Nephron progenitor cell (in vitro differentiated cells): ENCODE data around the gene TNPO3.
"Not testable (repeated sequence)": the region's sequence is repeated elsewhere in the genome, so short reads cannot be mapped to it uniquely, and the experiment has no call there.

ENCODE experiments used
- DNase-seq: peaks from one replicate; pipeline ENCODE4 v3.0.0; 2021
- H3K27ac Mint-ChIP-seq: 2 replicates; pipeline ENCODE4 v1.8.0; 2021; ENCODE audit warnings: mild to moderate bottlenecking, moderate library complexity, mixed read lengths
- H3K27me3 Mint-ChIP-seq: 2 replicates; pipeline ENCODE4 v1.8.0; 2021; ENCODE audit warnings: mild to moderate bottlenecking, low read depth, mixed read lengths; ENCODE audit not compliant: poor library complexity
- H3K36me3 Mint-ChIP-seq: 2 replicates; pipeline ENCODE4 v1.8.0; 2021; ENCODE audit warnings: low read depth, mixed read lengths
- H3K4me1 Mint-ChIP-seq: 2 replicates; pipeline ENCODE4 v1.8.0; 2021; ENCODE audit warnings: mixed read lengths
- H3K4me3 Mint-ChIP-seq: 2 replicates; pipeline ENCODE4 v1.8.0; 2021; ENCODE audit warnings: mild to moderate bottlenecking, moderate library complexity, mixed read lengths
- H3K9me3 Mint-ChIP-seq: 2 replicates; pipeline ENCODE4 v1.8.0; 2021; ENCODE audit warnings: mild to moderate bottlenecking, moderate library complexity, mixed read lengths
- CTCF ChIP-seq: fragments of 200-600 bp; sonication (generic); IDR thresholded peaks from 2 replicates; pipeline ENCODE4 v1.5.0; 2021; ENCODE audit warnings: antibody characterized with exemption

TNPO3 gene

DNA sequence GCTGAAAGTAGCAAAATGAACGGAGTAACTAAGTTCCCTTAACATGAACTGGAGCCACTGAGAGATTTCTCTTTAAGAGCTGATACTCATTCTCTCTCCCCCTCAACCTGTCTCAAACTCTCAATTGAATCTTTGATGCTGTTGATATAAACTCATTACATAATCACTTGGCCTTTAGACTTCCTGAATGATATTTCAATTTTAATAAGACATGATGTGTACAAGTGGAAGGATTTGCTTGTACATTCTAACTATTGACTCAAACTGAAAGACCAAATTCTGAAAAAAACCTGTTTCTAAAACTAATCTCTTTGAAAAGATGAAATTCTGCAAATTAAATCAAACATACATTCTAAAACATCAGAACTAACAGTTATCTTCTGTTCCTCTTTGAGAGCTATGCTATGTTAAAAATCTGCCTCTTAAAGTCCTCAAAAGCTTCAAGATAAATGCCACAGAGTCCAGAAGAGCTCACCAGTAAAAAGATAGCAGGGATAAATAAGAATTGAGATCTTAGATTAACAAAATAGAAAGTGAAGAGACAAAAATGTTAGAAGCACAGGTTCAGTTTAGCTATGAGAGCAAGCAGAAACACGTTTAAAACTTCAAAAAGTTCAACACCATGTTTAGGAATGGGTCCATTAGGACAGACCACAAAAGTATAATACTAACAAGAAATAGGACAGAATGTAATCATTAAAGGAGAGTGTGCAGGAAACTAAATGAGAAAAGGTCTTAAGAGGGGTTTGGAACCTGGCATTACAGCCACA, 46.1 kb downstream of the TNPO3 start:
- H3K4me1 Mint-ChIP-seq = no peaks in the 10 kb centered on the region
- DNase-seq = no peak

DNA sequence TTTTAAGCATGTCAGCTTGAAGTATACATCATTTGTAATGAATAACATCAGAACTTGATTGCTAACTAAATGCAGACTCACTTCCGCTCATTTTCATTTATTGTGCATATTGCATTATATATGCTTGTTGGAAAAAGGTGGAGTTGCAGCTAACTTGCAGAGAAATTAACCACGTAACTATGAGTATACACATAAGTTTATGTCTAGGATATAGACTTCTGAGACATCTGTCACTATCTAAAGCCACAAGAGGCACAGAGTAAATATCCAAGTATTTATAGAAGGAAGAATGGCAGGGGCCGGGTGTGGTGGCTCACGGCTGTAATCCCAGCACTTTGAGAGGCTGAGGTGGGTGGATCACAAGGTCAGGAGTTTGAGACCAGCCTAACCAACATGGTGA, 47.3 kb downstream of the TNPO3 start:
- no peaks in the 10 kb centered on the region for H3K27me3 Mint-ChIP-seq
- peaks cover 59% of the 10 kb centered on the region for H3K36me3 Mint-ChIP-seq
- no peaks in the 10 kb centered on the region for H3K9me3 Mint-ChIP-seq
- no peak for DNase-seq
- H3K4me3 Mint-ChIP-seq = no peak overlapping the region
- H3K4me1 Mint-ChIP-seq = no peaks in the 10 kb centered on the region
- H3K27ac Mint-ChIP-seq = peak overlapping the region; percentile 90
- no peak for TF ChIP-seq CTCF

More for the DNA sequence above, 46.1 kb downstream of the TNPO3 start:
- H3K9me3 Mint-ChIP-seq = no peaks in the 10 kb centered on the region
- TF ChIP-seq CTCF = no peak
- peaks cover 65% of the 10 kb centered on the region for H3K36me3 Mint-ChIP-seq
- no peaks in the 10 kb centered on the region for H3K27me3 Mint-ChIP-seq
- H3K27ac Mint-ChIP-seq = peak overlapping the region; percentile 1
- no peak overlapping the region for H3K4me3 Mint-ChIP-seq

- no peaks in the 10 kb centered on the region for H3K9me3 Mint-ChIP-seq
- H3K36me3 Mint-ChIP-seq = peaks cover 63% of the 10 kb centered on the region
- no peak for DNase-seq
- H3K4me1 Mint-ChIP-seq = no peaks in the 10 kb centered on the region
- no peaks in the 10 kb centered on the region for H3K27me3 Mint-ChIP-seq
- TF ChIP-seq CTCF = no peak
- H3K27ac Mint-ChIP-seq = no peak overlapping the region
- no peak overlapping the region for H3K4me3 Mint-ChIP-seq
Observed at GRCh38 chr7:129006636-129007414, 48.1 kb downstream of the TNPO3 start.

GRCh38 chr7:129005186-129005585, 49.7 kb downstream of the TNPO3 start:
- H3K27ac Mint-ChIP-seq = peak overlapping the region; percentile 16
- H3K4me3 Mint-ChIP-seq = no peak overlapping the region

DNA sequence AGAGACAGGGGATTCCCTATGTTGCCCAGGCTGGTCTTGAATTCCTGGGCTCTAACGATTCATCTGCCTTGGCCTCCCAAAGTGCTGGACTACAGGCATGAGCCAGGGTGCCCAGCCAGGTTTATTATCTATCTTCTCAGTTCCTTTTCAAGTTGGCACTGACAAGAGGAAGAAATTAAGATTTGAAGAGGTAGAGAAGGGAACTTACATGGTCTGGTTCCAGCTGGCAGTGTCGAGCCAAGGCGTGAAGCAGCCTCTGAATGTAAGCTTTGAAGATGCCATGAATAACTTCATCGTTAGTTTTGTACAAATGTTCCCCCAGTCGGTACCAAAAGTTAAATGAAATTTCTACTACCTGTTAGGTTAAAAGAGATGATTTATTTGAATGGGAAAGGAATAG, 57.7 kb downstream of the TNPO3 start:
- Mint-ChIP-seq H3K27me3 (no peaks in the 10 kb centered on the region), H3K9me3 (no peaks in the 10 kb centered on the region), H3K27ac (no peak overlapping the region), H3K4me3 (no peak overlapping the region), H3K36me3 (peaks cover 62% of the 10 kb centered on the region), H3K4me1 (peaks cover 12% of the 10 kb centered on the region)
- DNase-seq = no peak
- no peak for TF ChIP-seq CTCF

More at GRCh38 chr7:129005186-129005585, 49.7 kb downstream of the TNPO3 start:
- Mint-ChIP-seq H3K9me3 (no peaks in the 10 kb centered on the region), H3K4me1 (no peaks in the 10 kb centered on the region), H3K27me3 (no peaks in the 10 kb centered on the region), H3K36me3 (peaks cover 66% of the 10 kb centered on the region)
- no peak for DNase-seq
- no peak for TF ChIP-seq CTCF

DNA sequence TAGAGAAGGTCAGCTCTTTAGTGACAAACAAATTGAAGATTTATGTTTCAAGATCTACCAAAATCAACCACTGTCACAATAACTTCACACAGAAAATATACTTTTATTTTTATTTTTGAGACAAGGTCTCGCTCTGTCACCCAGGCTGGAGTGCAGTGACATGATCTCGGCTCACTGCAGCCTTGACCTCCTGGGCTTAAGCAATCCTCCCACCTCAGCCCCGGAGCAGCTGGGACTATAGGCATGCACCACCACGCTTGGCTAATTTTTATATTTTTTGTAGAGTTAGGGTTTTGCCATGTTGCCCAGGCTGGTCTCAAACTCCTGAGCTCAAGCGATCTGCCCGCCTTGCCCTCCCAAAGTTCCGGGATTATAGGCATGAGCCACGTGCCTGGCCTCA, 60.4 kb downstream of the TNPO3 start:
- Mint-ChIP-seq H3K4me1 (peaks cover 12% of the 10 kb centered on the region), H3K36me3 (peaks cover 66% of the 10 kb centered on the region), H3K27ac (peak overlapping the region; percentile 97)
- DNase-seq = peak; percentile 30
- not testable (repeated sequence) for H3K27me3 Mint-ChIP-seq, H3K4me3 Mint-ChIP-seq, H3K9me3 Mint-ChIP-seq
